Fibroblast of lung (primary cell): ENCODE measurements around the gene CCDC157.

ENCODE experiments used
- EZH2 ChIP-seq: IDR thresholded peaks from 2 replicates; pipeline ENCODE4 v1.5.1; 2012; ENCODE audit warnings: low read length, control low read depth, mild to moderate bottlenecking; ENCODE audit errors: missing control alignments
- TF ChIP-seq, protein P1 (sequence below), 2 donors: IDR thresholded peaks in 1 of 2; conservative IDR thresholded peaks in 1 of 2; 1 replicate in 1 of 2; 2 replicates in 1 of 2; pipeline ENCODE4 v1.5.1; 2011 to 2012; ENCODE audit warnings: low read length in 2 of 2, control low read depth in 1 of 2, inconsistent platforms in 1 of 2, low read depth in 1 of 2, mild to moderate bottlenecking in 1 of 2

DNA sequence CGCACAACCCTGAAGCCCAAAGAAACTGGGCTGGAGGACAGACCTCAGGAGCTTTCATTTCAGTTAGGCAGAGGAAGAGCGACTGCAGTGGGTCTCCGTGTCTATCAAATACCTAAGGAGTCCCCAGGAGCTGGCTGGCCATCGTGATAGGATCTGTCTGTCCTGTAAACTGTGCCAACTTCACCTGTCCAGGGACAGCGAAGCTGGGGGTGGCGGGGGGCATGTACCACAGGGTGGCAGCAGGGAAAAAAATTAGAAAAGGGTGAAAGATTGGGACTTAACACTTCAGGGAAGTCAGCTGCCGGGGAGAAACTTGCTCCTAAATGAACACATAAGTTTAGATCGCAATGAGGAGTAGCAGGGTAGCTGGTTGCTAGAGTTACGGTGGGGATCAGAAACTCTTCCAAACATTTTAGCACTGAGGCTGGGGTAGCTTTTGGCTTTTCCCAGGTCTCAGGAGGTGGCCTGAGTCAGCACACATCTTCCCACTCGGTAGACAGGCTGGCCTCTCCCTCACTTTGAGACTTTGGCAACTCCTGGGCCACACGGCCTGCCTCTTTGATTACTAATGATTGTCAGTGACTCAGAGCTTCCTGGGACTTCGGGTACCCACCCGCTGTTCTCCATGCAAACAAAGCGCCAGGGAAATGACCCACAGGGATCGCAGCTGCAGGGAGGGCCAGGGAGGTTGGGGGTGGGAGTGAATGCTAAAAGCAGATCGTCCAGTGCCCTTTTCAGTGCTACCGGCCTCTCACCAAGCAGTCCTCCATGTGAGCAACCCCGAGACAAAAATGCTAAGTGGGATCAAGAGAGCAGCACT lies 65.9 kb downstream of the CCDC157 start:
- TF ChIP-seq, protein P1, sequence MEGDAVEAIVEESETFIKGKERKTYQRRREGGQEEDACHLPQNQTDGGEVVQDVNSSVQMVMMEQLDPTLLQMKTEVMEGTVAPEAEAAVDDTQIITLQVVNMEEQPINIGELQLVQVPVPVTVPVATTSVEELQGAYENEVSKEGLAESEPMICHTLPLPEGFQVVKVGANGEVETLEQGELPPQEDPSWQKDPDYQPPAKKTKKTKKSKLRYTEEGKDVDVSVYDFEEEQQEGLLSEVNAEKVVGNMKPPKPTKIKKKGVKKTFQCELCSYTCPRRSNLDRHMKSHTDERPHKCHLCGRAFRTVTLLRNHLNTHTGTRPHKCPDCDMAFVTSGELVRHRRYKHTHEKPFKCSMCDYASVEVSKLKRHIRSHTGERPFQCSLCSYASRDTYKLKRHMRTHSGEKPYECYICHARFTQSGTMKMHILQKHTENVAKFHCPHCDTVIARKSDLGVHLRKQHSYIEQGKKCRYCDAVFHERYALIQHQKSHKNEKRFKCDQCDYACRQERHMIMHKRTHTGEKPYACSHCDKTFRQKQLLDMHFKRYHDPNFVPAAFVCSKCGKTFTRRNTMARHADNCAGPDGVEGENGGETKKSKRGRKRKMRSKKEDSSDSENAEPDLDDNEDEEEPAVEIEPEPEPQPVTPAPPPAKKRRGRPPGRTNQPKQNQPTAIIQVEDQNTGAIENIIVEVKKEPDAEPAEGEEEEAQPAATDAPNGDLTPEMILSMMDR (conservative IDR thresholded peaks at IDR 0.05 in 1 of 2, IDR thresholded peaks at IDR 0.05 in 1 of 2; ENCODE audit: low read depth in 1 of 2, low read length in 2 of 2) = no peak
- TF ChIP-seq EZH2 = no peak
